HG03354 (cell line): ENCODE measurements around the gene ACOXL.

Experiments used
- ATAC-seq: cut with Tn5 transposase; IDR thresholded peaks from one replicate; pipeline ENCODE4 v1.9.1; 2021; ENCODE audit warnings: mild to moderate bottlenecking; ENCODE audit not compliant: unreplicated experiment, poor library complexity, severe bottlenecking

ACOXL gene

DNA sequence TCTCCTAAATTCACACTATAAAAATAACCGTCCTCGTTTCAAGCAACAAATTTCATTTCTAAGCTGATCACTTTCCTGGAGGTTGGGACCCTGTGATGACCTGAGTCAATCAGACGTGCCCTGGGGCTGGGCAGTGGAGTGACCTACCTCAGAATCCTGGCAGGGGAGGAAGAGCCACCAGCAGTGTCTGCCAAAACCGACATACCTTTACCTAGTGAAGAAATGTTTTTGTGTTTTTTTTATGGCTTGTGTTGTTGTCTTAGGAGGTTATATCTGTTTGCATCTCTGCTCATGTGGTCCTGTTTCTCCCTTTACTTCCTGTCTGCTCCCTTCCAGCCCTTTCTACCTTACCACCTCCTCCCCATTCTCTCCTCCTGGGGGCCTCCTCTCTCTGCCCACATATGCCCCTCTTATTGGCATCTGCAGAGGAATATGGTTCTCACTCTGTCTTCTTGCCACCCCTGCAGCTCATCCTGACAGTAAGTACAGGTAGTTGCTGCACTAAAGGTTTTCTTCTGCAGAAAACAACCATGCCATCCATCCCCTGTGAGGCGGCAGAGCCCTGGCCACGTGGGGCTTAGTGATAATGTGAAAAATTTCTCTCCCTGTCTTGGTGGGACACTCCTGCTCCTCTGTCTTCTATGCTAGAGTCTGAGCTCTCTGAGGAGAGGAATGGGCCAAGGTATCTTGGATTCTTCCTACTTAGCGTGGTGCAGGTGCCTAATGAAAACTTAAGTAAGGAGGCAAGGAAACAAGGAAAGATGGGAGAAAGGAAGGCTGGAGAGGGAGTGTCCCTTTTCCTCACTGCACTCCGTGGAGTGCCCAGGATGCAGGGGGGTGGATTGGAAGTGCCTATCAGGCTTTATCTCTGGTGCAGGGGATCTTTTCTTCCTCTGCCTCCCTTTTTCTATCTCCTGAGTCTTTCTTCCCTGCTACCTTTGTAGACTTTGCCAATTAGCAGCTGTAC, 15.4 kb downstream of the ACOXL start:
- no peak for ATAC-seq

DNA sequence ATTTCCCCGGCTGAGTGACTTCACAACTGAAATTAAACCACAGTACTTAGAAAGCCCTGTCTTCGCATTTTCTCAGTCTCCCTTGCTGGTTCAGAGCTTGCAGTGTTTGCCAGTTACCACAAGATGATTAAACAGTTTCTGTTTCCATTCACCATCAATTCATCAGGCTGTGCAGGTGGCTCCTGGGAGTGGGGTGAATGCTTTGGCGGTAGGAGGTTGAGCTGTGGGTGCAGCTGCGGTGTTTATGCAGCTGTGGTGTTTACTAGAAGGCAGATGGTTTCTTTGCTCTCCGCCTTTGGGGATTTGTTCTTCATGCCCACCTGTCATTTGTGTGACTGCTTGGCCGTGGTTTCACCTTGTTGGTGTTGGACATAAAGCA, 16.1 kb downstream of the ACOXL start:
- ATAC-seq = peak; percentile 96

DNA sequence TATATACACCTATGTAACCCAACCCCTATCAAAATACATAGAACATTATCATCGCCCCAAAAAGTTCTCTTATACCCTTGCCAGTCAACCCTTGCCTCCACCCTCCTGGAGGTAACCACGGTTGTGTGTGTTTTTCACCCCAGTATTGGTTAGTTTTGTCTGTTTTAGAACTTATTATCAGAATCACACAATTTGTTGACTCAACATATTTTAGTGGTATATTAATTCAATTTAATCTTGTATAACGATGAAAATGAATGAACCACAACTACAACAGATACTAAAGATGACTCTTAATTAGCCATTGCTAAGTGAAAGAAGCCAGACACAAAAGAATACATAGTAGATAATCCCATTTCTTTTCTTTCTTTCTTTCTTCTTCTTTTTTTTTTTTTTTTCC, 19.3 kb downstream of the ACOXL start:
- ATAC-seq = no peak

DNA sequence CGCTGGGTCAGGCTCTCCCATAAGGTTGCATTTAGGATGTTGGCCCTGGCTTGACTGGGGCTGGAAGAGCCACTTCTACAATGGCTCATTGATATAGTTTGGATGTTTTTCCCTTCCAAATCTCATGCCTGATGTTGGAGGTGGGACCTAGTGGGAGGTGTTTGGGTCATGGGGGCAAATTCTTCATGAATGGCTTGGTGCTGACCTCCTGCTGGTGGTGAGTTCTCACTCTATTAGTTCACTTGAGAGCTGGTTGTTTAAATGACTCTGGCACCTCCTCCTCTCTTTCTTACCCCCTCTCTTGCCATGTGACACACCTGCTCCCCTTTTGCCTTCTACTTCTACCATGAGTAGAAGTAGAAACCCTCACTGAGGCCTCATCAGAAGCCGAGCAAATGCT, 20.5 kb downstream of the ACOXL start:
- ATAC-seq = no peak

DNA sequence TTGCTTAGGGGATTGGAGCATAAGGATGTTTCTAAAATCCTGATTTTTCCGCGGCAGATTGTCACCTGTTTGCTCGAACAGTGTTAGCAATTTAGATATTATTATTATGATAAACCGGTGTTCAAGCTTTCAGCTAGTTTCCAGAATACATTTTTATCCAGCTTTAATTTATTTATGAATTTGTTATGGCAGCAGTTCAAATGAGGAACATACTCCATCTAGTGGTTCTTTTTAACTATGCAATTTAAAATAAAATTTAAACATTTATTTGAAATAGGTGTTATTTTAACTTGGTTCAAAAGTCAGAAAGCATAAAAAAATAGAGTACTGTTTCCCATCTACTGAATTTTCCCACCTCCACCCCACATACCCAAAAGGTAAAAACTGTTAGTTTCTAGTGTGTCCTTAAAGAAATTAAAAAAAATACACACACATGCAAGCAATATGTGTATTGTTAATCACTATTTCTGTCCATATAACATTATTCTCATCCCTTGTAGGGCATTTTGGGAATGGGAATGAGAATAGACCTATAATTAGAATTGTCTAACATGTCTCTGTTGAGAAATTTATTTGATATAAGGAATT, 23.2 kb downstream of the ACOXL start:
- ATAC-seq = no peak

DNA sequence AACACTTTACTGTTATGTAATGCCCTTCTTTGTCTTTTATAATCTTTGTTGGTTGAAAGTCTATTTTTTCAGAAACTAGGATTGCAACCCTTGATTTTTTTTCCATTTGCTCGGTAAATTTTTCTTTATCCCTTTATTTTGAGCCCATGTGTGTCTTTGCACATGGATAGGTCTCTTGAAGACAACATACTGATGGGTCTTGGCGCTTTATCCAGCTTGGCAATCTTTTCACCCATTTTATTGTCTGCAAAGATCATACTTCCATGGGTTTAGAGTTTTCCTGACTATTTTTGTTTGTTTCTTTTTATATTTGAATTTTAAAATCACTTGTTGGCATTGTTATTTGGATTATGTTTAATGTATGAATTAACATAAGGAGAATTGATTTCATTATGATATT, 27.0 kb downstream of the ACOXL start:
- ATAC-seq = no peak

DNA sequence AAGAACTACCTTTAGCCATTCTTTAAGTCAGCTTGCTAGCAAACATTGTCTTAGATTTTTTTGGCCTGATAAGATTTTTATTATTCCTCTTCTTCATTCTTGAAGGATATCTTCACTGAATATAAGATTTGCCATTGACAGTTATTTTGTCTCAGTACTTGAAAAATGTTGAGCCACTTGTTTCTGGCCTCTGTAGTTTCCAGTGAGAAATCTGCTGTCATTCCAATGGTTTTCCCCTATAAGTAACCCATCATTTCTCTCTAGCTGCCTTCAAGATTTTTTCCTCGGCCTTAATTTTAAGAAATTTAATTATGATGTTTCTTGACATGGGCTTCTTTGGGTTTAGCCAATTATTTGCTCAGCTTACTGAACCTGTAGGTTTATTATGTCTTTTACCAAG, 32.6 kb downstream of the ACOXL start:
- no peak for ATAC-seq

DNA sequence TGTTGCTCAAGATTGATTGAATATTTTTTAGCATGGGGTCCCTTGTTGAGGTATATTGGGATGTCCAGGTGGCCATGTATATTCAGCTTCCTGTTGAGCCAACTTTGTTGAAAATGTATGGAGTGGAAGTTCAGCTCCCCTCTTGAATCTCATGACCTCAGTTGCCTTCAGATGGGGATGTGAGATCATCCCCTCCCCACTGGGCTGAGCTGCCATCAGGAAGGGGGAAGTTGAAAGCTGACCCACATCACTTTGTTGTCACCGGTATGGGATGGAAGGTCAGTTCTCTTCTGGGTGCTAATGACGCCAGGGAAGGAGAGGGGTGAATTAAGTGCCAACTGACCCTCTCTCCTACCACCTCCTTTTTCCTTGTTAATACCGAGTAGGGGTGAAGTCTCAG, 33.9 kb downstream of the ACOXL start:
- ATAC-seq = no peak

DNA sequence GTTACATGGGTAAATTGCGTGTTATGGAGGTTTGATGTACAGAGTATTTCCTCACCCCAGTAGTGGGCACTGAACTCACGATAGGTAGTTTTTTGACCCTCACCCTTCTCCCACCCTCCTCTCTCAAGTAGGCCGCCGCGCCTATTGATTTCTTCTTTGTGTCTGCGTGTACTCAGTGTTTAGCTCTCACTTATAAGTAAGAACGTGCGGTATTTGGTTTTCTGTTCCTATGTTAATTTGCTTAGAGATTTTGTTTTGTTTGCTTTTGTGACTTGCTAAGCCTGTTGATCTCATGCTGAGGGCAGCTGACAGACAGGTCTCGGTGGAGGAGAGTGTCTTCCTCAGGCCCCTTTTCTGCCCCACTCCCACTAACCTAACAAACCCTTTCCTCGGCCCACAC, 36.2 kb downstream of the ACOXL start:
- ATAC-seq = no peak

DNA sequence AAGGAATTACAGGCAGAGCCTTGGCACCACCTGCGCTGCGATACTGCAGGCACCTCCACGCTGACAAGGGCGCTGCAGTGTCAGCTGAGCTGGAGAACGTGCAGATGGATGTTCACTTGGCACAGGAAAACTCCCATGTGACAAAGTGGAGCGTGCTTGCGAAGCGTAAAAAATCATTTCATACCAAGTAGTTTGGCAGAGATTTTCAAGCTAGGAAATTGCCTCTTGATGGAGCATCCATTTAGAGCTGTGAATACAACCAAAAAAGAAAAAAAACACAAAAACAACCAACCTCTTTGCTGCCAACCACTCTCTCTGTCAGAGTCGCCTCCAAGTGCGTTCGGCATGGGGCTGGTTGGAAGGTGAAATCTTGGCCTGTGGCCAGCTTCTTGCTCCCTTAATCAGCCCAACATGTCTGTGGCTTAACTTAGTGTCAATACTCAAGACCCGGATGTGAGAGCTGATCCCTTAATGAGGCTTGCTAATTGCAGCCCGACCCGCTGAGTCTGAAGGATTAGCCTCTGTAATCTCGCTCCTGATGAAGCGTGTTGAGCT, 38.1 kb downstream of the ACOXL start:
- no peak for ATAC-seq

DNA sequence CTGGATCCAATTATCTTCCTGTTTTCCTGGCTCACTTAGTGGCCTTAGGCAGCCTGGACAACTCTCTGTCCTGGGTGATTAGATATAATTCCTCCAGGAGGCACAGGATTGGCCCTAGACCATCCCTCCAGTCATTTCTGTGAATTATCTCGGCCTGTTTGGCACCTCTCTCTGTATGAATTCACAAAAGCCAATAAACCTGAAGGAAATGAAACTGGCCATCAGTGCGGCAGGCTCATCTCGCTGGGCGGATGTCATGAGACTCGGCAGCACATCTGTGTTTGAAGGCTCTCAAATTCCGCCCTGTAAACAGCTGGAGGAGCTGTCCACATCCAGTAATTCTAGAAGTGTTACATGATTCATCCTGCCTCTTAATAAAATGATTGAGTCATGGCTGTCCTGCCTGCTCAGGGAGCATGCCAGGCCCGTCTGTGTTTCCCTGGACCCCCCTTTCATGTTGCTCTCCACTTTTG, 38.6 kb downstream of the ACOXL start:
- ATAC-seq = no peak

DNA sequence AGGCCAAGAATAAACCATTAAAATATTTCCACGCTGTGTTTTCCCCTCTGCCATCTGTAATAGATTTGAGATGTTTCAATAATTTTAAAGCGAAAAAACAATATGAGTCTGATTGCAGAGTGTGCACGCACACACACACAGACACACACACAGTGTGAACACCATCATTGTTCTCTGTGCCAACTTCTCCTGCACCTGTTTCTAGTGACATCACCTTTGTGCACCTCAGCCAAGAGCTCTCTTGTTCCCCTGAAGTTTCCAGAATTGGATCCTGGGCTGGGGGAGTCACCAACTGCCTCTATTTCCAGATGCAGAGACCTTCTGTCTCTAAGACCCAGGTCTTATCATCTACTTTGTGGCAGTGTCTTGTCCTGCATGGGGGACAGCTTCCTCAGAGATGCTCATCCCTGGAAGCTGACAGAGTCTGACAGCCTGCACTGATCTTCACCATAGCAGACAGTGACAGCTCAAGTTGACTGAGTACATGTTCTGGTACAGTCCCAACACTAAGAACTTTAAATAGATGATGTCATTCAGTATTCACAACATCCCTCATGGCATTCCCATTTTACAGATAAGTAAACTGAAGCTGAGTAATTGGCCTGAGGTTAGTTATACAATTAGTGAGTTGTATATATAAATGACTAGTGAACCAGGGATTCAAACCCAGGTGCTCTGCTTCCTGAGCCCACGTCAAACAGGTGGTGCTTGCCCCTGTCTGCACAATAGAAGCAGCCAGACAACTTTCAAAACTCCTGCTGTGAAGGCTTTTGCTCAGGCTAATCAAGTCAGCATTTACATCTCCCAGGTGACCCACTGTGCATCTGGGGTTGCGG, 39.4 kb downstream of the ACOXL start:
- no peak for ATAC-seq

DNA sequence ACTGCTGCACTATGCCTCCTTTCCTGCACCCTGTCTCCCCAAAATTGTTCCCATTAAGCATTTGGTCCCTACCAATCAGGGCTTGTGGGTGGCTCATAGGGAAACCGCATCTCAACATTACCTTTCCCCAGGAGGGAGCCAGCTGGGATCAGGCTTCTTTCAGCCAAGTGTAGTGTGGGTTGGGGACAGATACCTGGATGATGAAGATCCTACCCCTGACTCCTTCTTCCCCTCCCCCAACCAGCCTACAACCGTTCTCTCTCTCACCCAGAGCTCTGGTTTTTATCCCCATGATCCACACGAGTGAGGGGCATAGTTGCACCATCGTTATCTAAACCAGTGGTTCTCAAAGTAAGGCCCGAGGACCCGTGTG, 40.0 kb downstream of the ACOXL start:
- ATAC-seq = no peak

DNA sequence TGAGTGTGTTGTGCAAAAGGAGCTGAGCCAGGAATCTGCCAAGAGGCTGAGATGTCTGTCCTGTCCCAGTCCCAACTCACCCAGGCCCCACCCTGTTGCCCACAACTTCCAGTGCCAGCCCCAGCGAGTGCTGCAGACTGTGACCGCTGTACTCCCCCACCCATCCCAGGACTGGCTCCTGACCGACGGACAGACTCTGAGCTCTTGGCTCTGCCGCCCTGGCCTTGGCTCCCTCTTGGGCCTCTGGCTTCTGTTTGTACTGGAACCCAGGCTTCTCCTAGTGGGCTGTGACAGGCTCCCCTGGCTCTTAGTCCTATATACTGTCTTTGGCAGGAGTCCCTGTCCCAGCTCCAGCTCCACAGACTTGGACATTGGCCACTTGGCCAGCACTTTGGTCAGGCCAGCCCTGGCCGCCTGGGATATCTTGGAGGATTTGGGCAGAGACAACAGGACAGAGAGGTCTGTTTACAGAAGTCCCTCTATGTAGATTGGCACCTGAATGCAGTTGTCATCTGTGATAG, 41.1 kb downstream of the ACOXL start:
- ATAC-seq = no peak

DNA sequence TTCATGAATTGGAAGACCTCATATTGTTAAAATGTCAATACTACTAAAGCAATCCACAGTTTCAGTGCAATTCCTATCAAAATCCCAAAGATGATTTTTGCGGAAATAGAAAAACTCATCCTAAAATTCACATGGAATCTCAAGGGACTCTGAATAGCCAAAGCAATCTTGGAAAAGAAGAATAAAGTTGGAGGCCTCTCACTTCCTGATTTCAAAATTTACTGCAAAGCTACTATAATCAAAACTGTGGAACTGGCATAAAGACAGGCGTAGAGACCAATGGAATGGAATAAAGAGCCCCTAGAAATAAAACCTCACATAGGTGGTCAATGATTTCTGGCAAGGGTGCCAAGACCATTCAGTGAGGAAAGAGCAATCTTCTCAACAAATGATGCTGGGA, 42.3 kb downstream of the ACOXL start:
- ATAC-seq = no peak

DNA sequence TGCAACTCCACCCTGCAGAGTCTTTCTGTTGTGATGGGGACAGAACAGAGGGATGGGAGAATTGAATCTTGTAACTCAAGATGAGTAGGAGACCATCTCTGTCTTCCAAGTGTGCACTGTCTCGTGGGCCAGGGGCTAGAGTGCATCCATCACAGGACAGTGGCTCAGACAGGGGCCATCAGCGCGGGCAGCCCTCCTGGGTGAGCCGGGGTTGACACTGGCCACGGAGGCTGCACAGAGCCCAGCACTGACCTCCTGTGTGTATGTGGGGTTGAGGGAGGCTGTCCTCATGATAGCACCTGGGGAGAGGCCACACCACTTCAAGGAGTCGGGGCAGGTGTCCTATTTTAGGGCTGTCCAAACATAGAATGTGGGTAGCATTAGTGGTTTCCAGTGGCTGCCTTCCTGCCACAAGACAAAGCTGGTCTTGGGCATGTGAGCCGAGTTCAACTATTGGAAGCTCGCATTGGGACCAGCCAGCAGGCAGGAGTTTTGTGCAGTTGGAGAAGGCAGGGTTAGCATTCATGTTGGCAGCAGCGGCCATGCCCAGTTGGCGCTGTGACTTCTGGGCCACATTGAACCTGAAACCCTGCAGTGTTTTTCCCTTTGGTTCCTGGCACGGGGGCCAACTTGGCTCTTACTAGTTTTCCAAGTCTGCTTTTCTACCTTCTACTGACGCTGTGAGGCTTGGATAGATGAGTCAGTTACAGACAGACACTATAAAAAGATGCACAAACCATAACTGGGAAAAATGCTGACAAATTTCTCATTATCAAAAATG, 45.3 kb downstream of the ACOXL start:
- no peak for ATAC-seq

DNA sequence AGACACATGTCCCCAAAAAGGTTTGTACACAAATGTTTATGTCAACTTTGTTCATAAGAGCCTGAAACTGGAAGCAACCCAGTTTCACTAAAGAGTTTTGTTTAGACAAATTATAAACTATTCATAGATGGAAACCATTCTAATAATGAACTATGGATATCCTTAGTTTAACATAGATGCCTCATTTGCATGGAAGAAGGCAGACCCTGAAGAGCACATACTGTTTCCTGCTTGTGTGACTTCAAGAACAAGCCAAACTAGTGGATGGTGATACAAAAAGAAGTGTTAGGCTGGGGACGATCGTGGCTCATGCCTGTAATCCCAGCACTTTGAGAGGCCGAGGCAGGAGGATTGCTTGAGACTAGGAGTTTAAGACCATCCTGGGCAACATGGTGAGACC, 48.1 kb downstream of the ACOXL start:
- peak; percentile 62 for ATAC-seq

DNA sequence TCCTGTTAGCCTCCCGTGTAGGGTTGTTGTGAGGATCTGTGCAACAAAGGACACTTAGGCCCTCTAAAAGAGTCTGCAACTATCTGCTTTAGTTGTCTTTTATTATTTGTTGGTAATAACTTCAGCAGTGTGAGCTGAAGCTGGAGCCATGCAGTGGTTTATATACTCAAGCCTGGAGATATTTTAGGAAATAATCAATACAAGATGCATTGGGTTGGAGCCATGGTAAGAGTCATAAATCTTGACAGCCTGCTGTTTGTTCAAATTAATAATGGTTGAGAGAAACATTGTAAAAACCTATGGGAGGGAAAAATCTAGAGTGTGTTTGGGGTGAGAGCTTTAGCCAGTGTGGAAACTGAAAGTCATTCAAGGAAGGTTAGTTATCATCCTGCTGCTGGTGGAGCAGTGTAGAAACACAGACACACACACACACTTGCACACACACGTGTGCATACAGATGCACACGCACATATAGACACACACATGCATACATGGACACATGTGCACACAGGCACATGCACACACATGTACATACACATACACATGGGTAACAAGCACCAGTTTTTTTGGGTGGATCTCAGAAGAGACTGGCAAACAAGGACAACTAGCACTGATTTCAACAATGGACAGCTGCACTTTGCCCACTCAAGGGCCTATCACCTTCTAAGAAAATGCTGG, 51.0 kb downstream of the ACOXL start:
- no peak for ATAC-seq
